Hepatic stellate cell (primary cell): Measurements from ENCODE around the gene RUBCN.
A peak's percentile ranks its signal among the peaks of the same experiment; 100 is the strongest.
"Not testable (repeated sequence)": the region's sequence is repeated elsewhere in the genome, so short reads cannot be mapped to it uniquely, and the experiment has no call there.

Experiments
- DNase-seq: peaks from one replicate; pipeline ENCODE4 v3.0.0; 2011; ENCODE audit warnings: low spot score

The RUBCN gene

DNA sequence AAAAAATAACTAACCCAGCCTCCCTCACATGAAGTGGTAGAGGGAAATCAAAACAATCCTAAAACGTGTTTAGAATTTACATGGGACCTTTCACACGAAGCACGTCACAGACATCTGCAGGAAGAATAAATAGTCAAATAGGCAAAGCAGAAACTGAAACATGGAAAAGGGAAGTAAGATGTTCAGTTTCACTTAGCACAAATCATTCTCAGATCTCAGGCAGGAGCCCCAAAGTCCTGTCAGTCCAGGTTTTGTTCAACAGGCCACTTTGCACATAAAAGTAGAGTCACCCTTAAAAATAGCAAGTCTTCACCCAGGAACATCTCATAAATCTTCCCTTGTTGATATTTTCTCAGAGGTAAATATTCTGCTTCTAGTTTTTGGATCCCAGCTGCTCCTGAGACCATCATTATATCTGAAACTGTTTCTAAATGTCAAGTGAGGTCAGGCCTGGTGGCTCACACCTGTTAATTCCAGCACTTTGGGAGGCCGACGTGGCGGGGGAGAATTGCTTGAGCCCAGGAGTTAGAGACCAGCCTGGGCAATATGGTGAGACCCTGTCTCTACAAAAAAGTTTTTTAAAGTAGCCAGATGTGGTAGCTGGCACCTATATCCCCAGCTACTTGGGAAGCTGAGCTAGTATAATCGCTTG, 1.9 kb downstream of the RUBCN start:
- no peak for DNase-seq

DNA sequence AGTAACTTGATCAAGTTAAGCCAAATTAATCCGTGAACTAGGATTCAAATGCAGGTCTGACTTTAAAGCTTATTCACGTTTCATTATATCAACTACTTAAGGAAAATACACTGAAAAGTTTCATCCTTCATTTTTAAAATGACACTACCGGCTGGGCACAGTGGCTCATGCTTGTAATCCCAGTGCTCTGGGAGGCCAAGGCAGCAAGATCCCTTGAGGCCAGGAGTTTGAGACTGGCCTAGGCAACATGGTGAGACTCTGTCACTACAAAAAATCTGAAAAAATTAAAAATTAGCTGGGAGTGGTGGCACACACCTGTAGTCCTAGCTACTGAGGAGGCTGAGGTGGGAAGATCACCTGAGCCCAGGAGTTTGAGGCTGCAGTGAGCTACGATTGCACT, 3.7 kb downstream of the RUBCN start:
- DNase-seq, result no peak

DNA sequence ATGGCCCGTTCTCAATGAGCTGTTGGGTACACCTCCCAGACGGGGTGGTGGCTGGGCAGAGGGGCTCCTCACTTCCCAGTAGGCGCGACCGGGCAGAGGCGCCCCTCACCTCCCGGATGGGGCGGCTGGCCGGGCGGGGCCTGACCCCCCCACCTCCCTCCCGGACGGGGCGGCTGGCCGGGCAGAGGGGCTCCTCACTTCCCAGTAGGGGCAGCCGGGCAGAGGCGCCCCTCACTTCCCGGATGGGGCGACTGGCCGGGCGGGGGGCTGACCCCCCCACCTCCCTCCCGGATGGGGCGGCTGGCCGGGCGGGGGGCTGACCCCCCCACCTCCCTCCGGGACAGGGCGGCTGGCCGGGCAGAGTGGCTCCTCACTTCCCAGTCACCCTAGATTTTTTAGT, 5.2 kb downstream of the RUBCN start:
- not testable (repeated sequence) for DNase-seq

DNA sequence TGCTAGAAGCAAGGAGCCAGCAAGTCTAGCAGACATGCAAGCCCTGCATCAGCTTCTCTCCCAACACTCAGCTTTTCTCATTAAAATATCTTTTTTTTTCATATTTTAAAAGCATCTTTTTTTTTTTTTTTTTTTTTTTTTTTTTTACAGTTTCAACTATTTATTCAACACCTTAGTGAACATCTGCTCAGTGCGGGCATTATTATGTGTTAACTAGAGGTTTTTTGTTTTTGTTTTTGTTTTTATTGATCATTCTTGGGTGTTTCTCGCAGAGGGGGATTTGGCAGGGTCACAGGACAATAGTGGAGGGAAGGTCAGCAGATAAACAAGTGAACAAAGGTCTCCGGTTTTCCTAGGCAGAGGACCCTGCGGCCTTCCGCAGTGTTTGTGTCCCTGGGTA, 5.9 kb downstream of the RUBCN start:
- DNase-seq, result not testable (repeated sequence)

DNA sequence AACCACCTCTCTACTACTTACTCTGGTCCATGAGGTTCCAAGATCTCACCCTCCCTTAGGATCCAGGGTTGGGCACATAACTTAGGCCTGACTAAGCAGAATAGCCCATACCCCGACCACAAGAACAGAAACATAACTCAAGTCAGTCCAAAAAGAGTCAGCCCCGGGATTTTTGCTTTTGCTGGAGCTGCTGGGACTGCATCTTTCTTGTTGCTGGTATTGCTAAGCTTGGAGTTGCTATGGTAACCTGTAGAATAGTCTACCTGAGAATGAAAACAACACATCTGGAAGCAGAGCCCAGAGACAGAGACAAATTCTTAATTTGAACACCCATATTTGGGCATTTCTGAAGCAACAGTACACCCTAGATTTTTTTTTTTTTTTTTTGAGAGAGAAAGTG, 6.5 kb downstream of the RUBCN start:
- peak; percentile 92 for DNase-seq

DNA sequence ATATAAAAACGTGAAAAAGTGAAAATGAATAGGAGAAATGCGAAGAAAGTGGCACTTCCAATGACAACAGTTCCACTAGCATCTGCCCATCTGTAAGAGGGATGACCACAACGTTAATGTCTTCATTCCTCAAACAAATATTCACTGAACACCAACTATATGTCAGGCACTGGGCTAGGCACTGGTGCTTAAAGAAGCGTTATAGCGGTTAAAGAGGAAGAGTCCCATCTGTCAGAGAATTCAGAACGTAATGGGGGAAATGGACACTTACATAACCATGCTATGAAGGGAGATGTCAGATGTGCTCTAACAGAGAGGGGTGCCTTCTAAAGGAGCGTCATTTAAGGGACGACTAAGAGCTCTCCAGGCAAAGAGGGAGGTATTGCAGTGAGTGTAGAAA, 8.2 kb downstream of the RUBCN start:
- DNase-seq, result no peak

DNA sequence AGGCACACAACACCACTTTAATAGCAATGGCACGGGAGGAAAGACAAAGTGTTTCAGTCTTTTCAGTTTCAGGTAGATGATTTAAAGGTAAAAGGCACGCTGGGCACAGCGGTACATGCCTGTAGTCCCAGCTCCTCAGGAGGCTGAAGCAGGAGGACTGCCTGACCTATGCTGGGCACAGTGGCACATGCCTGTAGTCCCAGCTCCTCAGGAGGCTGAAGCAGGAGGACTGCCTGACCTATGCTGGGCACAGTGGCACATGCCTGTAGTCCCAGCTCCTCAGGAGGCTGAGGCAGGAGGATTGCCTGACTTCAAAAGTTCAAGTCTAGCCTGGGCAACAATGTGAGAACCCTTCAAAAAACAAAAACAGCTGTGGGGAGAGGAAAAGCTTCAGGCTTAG, 8.8 kb downstream of the RUBCN start:
- DNase-seq, result not testable (repeated sequence)

DNA sequence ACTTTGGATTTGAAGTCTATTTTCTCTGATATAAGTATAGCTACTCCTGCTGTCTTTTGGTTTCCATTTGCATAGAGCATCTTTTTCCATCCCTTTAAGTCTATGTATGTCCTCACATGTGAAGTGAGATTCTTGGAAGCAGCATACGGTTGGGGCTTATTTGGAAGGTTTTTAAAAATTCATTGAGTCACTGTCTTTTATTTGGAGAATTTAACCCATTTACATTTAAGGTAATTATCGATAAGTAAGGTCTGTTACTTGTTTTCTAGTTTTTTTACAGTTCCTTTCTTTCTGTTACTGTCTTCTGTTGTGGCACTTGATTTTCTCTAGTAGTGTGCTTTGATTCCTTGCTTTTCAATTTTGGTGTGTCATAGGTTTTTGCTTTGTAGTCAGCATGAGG, 14.0 kb downstream of the RUBCN start:
- DNase-seq, result no peak

DNA sequence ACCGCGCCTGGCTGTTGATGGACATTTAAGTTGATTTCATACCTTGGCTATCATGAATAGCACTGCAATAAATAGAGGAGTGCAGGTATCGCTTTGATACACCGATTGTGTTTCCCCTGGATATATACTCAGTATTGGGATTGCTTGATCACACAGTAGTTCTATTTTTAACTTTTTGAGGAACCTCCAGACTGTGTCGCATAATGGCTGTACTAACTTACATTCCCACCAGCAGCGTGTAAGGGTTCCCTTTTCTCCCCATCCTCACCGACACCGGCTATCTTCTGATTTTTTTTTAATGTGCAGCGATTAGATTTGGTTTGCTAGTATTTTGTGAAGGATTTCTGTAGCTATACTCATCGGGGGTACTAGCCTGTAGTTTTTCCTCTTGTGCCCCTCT, 16.0 kb downstream of the RUBCN start:
- DNase-seq, result no peak

DNA sequence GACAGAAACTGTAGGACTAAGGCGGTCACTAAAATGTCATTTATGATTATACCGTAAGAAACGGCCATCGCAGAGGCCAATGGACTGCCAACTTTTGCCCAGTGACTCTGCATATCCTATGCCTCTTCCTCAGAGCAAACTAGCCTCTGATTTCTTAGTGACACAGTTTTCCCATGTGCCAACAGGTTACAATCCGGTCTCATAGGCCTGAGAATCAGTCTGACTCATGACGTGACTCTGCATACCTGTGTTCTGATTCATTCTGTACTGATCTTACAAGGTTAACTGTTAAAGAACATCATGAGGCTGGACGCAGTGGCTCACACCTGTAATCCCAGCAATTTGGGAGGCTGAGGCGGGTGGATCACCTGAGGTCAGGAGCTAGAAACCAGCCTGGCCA, 17.8 kb downstream of the RUBCN start:
- peak; percentile 44 for DNase-seq

DNA sequence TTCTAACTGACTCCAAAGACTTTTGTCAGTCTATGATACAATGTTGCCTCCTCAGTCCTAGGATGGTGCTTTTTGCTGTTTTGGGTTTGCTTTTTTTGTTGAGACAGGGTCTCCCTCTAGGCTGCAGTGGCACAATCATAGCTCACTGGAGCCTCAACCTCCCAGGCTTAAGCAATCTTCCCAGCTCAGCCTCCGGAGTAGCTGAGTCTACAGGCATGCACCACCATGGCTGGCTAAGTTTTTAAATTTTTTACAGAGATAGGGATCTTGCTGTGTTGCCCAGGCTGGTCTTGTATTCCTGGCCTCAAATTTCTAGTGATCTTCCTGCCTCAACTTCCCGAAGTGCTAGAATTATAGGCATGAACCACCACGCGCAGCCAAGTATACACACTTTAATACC, 22.5 kb downstream of the RUBCN start:
- DNase-seq, result no peak

DNA sequence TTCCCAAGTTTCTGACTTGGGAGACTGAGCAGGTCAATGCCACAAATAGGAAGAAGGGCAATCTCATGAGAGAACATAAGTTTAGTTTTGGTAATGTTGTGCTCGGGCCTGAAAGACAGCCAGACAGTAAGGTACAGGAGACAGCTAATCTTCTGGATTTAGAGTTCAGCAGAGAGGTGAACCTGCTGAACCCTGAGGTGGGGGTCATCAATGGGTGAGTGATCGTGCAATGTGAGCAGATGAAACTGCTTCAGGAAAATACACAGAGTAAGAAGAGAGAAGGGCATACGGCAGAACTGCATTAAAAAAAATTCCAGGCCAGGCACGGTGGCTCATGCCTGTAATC, 23.3 kb downstream of the RUBCN start:
- DNase-seq, result no peak

DNA sequence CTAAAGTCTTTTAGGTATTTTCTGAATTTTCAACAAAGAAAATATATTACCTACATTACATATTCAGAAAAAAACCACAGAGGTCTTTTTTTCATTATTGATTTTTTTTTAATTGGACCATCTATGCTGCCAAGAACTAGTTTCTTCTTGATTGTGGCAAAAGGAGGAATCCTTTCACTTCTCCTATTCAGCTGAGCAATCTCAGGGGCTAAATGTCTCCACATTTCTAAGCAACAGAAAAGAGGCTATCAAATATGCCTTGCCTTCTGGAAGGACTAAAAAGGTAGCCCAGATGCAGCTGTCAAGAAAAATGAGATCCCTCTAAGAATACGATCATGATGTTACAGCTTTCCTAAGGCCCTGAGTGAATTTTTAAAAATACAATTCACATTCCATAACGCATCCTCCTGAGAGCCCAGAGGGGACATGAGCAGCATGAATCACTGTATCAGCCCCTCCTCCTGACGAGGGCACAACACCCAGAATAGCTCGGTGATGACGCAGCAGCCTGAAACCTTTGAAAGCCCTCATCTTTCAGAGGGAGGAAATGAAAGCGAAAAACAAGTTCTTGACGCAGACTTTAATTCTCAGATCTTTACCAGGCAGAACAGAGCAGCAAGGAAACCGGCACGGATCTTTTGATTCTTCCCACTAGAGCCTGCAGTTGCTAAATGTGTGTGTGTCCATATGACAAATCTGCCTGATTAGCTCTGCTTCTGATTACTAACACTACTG, 24.6 kb downstream of the RUBCN start:
- peak; percentile 82 for DNase-seq

DNA sequence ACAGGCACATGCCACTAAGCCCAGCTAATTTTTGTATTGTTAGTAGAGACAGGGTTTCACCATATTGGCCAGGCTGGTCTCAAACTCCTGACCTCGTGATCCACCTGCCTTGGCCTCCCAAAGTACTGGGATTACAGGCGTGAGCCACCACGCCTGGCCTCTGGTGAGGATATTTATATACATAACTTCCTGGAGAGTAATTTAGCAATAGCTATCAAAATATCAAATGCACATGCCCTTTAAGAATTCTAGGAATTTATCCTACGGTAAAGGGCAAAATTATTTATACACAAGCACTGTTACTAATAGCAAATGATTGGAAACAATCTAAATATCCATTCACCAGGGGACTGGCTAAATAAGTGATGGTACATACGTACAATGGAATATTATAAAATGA, 25.7 kb downstream of the RUBCN start:
- DNase-seq, result not testable (repeated sequence)

DNA sequence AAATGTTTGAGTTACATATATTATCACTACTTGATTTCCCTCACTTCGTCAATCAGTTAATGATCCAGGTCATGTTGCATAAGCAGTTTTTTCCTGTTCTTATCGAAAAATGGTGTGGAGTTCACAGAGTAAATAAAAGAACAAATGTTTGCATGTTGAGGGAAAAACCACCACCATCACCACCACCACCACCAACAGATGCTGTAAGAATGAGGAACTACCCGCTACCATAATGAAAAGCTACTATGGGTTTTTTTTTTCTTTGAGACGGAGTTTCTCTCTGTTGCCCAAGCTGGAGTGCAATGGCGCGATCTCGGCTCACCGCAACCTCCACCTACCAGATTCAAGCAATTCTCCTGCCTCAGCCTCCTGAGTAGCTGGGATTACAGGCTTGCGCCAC, 27.6 kb downstream of the RUBCN start:
- no peak for DNase-seq

DNA sequence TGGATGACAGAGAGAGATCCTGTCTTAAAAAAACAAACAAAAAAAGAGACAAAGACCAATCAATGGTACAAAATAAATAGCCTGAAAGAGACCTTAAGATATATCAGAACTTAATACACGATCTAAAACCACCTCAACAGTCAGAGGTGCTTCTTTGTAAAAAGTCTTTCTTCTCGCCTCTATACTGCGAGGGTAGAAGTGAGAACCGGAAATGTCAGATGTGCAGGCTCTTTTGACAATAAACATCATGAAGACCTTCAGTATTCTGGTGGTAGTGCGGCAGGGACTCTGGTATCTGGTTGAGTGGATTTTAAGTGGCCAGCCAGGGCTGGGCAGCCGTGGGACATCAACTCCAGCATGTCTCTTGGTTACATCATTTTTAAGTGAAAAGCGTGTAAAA, 30.0 kb downstream of the RUBCN start:
- no peak for DNase-seq

DNA sequence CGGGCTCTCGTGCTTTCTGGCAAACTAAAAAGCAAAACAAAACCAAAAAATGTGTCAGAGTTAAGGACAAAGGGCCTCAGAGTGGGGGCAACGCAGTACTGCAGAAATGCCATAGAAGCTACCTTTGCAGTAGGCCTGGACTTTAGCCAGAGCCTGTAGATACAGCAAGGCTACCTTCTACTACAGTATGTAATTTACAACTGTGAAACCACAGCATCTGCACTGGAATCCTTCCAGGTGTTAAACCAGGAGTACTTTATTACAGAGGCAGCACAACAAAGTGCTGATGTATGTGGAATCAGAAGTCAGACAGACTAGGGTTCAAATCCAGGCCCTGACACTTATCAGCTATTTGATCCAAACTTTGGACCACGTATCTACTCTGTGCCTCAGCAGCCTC, 34.9 kb downstream of the RUBCN start:
- no peak for DNase-seq

DNA sequence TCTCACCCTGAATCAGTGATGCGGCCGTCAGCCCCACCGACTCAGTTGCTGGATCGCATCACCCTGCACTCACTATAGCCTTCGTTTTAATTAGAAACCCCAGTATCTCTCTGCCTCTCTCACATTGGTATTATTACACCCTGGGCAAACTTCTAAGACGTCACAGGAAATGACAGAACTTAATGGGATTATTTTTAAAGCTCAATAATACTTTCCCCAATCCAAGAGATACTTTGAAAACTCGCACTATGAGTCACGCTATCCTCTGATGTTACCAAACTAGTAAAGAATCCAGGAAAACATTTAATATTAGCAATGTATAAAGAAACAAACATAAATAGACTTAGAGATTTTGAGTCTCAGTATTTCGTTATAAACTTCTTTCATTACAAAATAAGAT, 36.6 kb downstream of the RUBCN start:
- DNase-seq, result no peak

DNA sequence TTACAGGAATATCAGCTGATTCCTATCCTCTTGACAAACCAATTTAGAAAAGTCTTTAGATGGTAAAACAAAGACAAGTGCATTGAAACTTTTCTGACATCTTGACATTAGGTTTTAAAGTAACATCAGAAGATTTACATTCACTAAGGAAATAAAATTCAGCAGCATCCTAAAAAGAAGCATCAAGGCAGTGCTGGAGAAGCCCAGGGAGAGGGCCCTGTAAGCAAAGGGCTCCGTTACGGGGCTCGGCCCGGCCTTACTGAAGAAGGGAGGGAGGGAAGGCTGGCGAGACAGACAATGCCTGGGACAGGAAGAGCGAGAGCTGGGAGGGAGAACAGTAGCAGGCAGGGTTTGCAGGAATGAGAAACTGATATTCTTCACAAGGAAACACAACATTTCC, 39.3 kb downstream of the RUBCN start:
- DNase-seq, result no peak

DNA sequence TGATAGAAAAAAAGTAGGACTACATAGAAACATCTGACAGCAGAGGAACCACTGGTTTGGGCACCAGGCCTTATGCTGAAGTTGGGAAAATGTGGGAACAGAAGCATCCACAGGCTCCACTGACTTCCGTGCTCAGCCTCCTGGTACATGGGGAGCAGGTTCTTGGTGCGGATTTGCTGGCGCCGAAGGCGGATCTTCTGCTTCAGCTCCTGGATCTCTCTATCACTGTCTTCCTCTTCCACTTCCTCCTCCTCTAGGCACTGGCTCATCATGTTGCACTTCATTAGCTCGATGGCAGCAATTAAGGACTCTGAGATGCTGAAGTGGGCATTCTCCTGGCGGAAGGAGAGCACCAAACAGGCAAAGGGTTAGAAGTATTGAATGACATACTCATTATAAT, 42.5 kb downstream of the RUBCN start:
- DNase-seq, result no peak

DNA sequence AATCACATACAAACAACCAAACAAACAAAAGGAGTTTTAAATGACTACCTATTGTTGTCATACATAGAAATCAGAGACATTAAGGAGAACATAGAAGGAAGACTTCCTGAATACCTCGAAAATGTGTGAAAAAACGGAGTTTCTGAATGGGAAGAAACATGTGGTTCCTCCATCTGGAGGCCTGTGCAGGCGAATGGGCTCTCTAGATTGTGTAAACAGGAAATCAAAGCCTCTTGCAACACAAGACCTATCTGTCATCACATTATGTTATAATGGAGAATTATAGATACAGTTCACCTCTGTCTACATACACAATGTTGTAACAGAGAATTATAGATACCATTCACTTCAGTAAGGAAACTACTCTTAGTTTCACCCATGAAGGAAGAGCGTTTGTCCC, 44.1 kb downstream of the RUBCN start:
- DNase-seq, result no peak

DNA sequence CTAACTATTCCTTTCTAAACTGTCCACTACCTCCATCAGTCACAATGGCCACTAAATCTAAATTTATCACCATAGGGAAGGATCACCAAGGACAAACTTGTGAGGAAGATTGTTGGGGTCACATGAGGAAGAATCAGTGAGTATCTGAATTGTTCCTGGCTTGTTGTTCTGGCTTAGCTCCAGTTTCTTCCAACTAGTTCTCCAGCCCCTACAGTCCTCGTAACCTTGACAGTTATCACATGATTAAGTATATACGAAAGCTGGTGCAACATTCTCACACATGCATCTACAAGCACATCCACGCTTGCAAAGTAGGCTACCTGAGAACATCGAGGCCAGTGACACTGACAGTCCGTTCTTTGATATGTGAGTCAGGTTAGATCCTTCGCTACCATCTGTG, 46.0 kb downstream of the RUBCN start:
- DNase-seq, result no peak

DNA sequence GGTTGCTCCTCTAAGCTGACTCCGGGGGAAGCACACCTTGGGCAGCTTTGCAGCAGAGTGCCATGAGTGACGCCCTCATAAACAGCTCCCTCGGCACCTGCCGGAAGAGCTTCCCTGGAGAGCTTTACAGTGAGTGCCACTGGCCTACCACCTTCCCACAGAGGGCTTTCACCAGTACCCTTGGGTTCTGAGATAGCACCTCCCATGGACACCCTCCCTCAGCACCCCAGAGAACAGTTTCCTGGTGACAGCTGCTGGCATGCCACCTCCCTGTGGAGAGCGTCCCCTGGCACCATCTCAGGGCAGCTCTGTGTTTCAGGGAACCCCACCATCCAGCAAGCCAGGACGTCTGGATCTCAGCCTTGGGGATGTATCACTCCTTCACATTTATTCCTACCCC, 49.1 kb downstream of the RUBCN start:
- no peak for DNase-seq

DNA sequence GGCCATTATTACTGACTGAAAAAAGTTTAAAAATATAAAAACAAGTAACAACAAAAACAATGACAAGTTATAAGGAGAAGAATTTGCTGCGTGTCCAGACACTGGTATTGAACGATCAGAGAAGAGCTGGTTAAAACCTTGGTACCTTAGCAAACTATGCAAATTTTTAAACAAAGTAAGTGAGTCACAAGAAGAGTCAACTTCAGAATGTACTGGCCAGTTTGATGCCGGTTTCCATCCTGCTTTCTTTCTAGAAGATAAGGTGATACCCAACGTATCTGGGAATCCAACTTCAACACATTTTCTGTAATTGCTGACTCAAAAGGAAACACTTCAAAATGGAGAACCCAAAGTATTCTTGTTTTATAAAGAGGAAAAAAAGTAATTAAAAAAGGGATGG, 49.8 kb downstream of the RUBCN start:
- no peak for DNase-seq
